Measurements from ENCODE around the gene LACTB. TPM values are rescaled to one million over a fixed set of nuclear protein-coding genes. Genes with fewer than 3 reads are reported as not detected.

The LACTB gene
- total RNA-seq, 6 experiments from 2014 or later, result 16.4 to 34.8 (median 21.5) TPM

GRCh38 chr15:63136742-63137141 lies 15.1 kb downstream of the LACTB start:
- WGBS (ENCODE audit: insufficient coverage, low coverage, low lambda C conversion rate, missing lambda C conversion rate), result 95% methylated on average over 2 of the region's 2 CpGs
- Histone ChIP-seq H3K27me3 (no peaks in the 10 kb centered on the region), H3K36me3 (no peaks in the 10 kb centered on the region), H3K4me1 (no peaks in the 10 kb centered on the region), H3K4me3 (no peak overlapping the region), H3K27ac (no peak overlapping the region), H3K9me3 (no peaks in the 10 kb centered on the region)
- intact Hi-C loops (cut with DNase I), result no loop called here
- ATAC-seq (no peak), DNase-seq (no peak)
- TF ChIP-seq POLR2A (IDR thresholded peaks at IDR 0.05) (no peak), CTCF (IDR thresholded peaks at IDR 0.05) (no peak)

GRCh38 chr15:63140936-63141335 lies 19.3 kb downstream of the LACTB start:
- WGBS (ENCODE audit: insufficient coverage, low coverage, low lambda C conversion rate, missing lambda C conversion rate), result 90% methylated on average over 2 of the region's 2 CpGs
- no peak overlapping the region for H3K27ac ChIP-seq

GRCh38 chr15:63145426-63145825 lies 23.8 kb downstream of the LACTB start:
- Histone ChIP-seq H3K4me3 (no peak overlapping the region), H3K27me3 (no peaks in the 10 kb centered on the region), H3K36me3 (peaks cover 0 to 6% (median 0%) of the 10 kb centered on the region in 4 donors), H3K4me1 (no peaks in the 10 kb centered on the region), H3K9me3 (no peaks in the 10 kb centered on the region), H3K27ac (no peak overlapping the region)
- DNase-seq (no peak), ATAC-seq (no peak)
- TF ChIP-seq CTCF (IDR thresholded peaks at IDR 0.05), result no peak
- TF ChIP-seq POLR2A (IDR thresholded peaks at IDR 0.05), result no peak
- 88% methylated on average over 1 of the region's 2 CpGs for WGBS (ENCODE audit: insufficient coverage, low coverage, low lambda C conversion rate, missing lambda C conversion rate)
- intact Hi-C loops (cut with DNase I), result no loop called here

More at GRCh38 chr15:63140936-63141335, 19.3 kb downstream of the LACTB start:
- Histone ChIP-seq H3K9me3 (no peaks in the 10 kb centered on the region), H3K4me3 (no peak overlapping the region), H3K36me3 (no peaks in the 10 kb centered on the region), H3K4me1 (no peaks in the 10 kb centered on the region), H3K27me3 (no peaks in the 10 kb centered on the region)
- TF ChIP-seq CTCF (IDR thresholded peaks at IDR 0.05) (no peak), POLR2A (IDR thresholded peaks at IDR 0.05) (no peak)
- no peak for ATAC-seq
- intact Hi-C loops (cut with DNase I), result no loop called here
- DNase-seq, result no peak

GRCh38 chr15:63146684-63147083 lies 25.0 kb downstream of the LACTB start:
- Histone ChIP-seq H3K27me3 (no peaks in the 10 kb centered on the region), H3K4me3 (no peak overlapping the region), H3K36me3 (peaks cover 0 to 6% (median 0%) of the 10 kb centered on the region in 4 donors), H3K4me1 (no peaks in the 10 kb centered on the region), H3K9me3 (no peaks in the 10 kb centered on the region), H3K27ac (no peak overlapping the region)
- TF ChIP-seq CTCF (IDR thresholded peaks at IDR 0.05) (no peak), POLR2A (IDR thresholded peaks at IDR 0.05) (no peak)
- intact Hi-C loops (cut with DNase I), result no loop called here
- ATAC-seq, result peak in 1 of 4 donors; percentile 33
- no peak for DNase-seq
- 72% methylated on average over 3 of the region's 3 CpGs for WGBS (ENCODE audit: insufficient coverage, low coverage, low lambda C conversion rate, missing lambda C conversion rate)

GRCh38 chr15:63151665-63152064 lies 30.0 kb downstream of the LACTB start:
- intact Hi-C loops (cut with DNase I), result no loop called here
- ATAC-seq, result no peak

More at GRCh38 chr15:63151665-63152064, 30.0 kb downstream of the LACTB start:
- no peaks in the 10 kb centered on the region for H3K27me3 ChIP-seq
- H3K4me3 ChIP-seq, result no peak overlapping the region
- no peak for DNase-seq
- H3K36me3 ChIP-seq, result peaks cover 4 to 41% (median 7%) of the 10 kb centered on the region in 4 donors
- H3K27ac ChIP-seq, result no peak overlapping the region
- no peaks in the 10 kb centered on the region for H3K9me3 ChIP-seq
- WGBS (ENCODE audit: insufficient coverage, low coverage, low lambda C conversion rate, missing lambda C conversion rate), result 90% methylated on average over 1 of the region's 1 CpG
- H3K4me1 ChIP-seq, result peaks cover 0 to 9% (median 4%) of the 10 kb centered on the region in 4 donors
- TF ChIP-seq POLR2A (IDR thresholded peaks at IDR 0.05) (no peak), CTCF (IDR thresholded peaks at IDR 0.05) (no peak)
